ENCODE data around the gene VCAM1. TPM values are rescaled to one million over a fixed set of nuclear protein-coding genes. Genes with fewer than 3 reads are reported as not detected.

VCAM1 gene
- total and polyA plus RNA-seq, 2 of the 8 experiments (the other 6 are each of a cell fraction or from before 2014, with no cell fraction given) = 0.21 TPM; not detected in 1

DNA sequence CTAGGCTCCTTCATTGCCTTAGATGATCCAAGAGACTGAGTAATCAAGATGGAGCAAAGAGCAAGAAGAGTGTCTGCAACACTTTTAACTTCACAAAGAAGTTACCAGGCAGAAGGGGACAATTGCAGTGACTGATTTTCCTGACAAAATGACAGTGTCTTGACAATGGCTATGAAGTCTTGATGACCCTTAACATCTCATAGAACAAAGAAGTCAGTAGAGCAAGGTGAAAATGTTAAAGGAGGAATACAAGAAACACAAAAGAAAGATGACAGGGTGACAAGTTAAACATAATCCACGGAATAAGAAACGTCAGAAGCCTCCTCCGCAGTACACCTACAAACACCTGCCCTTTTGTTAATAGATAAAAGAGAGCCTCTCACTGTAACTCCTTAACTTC is 15.1 kb upstream of the VCAM1 start:
- FAIRE-seq = no peak
- CTCF ChIA-PET (ENCODE audit: partially characterized antibody) = interaction anchor here (0.6 kb wide), 1 partner anchor 530 kb away, joined by 3 read pairs; no protein-coding TSS in a partner anchor

More for the DNA sequence above, 15.1 kb upstream of the VCAM1 start:
- H4K8ac ChIP-seq (ENCODE audit: extremely low read depth, insufficient read depth, low read length) = no peak overlapping the region
- no peak overlapping the region for H2BK20ac ChIP-seq (ENCODE audit: low read length)
- H2BK12ac ChIP-seq (ENCODE audit: low read depth, low read length) = no peak overlapping the region
- H2BK5ac ChIP-seq (ENCODE audit: low read depth, low read length) = no peak overlapping the region
- no peak overlapping the region for H3K56ac ChIP-seq (replicated peaks; ENCODE audit: insufficient read length, low read depth, low read length)
- H3K36me3 ChIP-seq (ENCODE audit: control insufficient read depth in 2 of 4, insufficient read depth in 4 of 4, low read length in 3 of 4) = no peaks in the 10 kb centered on the region
- H3K4me1 ChIP-seq (replicated peaks in 1 of 4; ENCODE audit: control insufficient read depth in 3 of 4, insufficient read depth in 4 of 4, low read length in 3 of 4) = peaks cover 0 to 5% (median 0%) of the 10 kb centered on the region in 4 experiments; a peak in 1 of 7 replicates
- H4K20me1 ChIP-seq (replicated peaks in 1 of 2; ENCODE audit: control insufficient read depth in 1 of 2, insufficient read depth in 2 of 2, low read length in 2 of 2) = no peaks in the 10 kb centered on the region
- no peak overlapping the region for H3K14ac ChIP-seq (ENCODE audit: insufficient read length)
- no peaks in the 10 kb centered on the region for H3K79me1 ChIP-seq (ENCODE audit: low read depth, low read length)
- POLR2A ChIA-PET (ENCODE audit: partially characterized antibody) = no interaction called here
- H3K79me2 ChIP-seq (ENCODE audit: control insufficient read depth in 1 of 2, insufficient read depth in 2 of 2, low read length in 2 of 2) = no peaks in the 10 kb centered on the region
- 96% methylated on average over 3 of the region's 3 CpGs; no CpG with 5 or more reads in 1 of the 2 experiments for WGBS, 2 experiments (ENCODE audit: extremely low coverage in 1 of 2, insufficient coverage in 1 of 2, insufficient read length in 1 of 2, insufficient replicate concordance in 2 of 2, low coverage in 1 of 2, low lambda C conversion rate in 2 of 2, missing lambda C conversion rate in 1 of 2)
- H3K4me3 ChIP-seq (ENCODE audit: extremely low read depth in 1 of 4, insufficient read depth in 2 of 4, low read depth in 3 of 4, low read length in 4 of 4) = no peak overlapping the region
- no peak overlapping the region for H3K18ac ChIP-seq (ENCODE audit: extremely low read depth, low read length)
- no peak overlapping the region for H2BK15ac ChIP-seq (ENCODE audit: low read length)
- no peak overlapping the region for H3K4me2 ChIP-seq (ENCODE audit: insufficient read depth in 1 of 2, low read depth in 2 of 2, low read length in 2 of 2)
- no peak overlapping the region for H4K91ac ChIP-seq (replicated peaks; ENCODE audit: insufficient read length, low read length)
- H3K9me3 ChIP-seq (ENCODE audit: insufficient read depth in 2 of 2, low read depth in 1 of 2, low read length in 1 of 2) = no peaks in the 10 kb centered on the region
- TF ChIP-seq CREB1 (IDR thresholded peaks at IDR 0.05) (no peak), CBX5 (IDR thresholded peaks at IDR 0.05; ENCODE audit: low read depth, low read length) (no peak), MAFK (IDR thresholded peaks at IDR 0.05; ENCODE audit: low read depth, low read length) (no peak), CBX8 (IDR thresholded peaks at IDR 0.05; ENCODE audit: borderline replicate concordance, low read depth, low read length) (no peak), FOSL1 (IDR thresholded peaks at IDR 0.05; ENCODE audit: insufficient read depth, low read depth, low read length) (no peak), POLR2AphosphoS5 (IDR thresholded peaks at IDR 0.05; ENCODE audit: low read depth, low read length) (no peak), NANOG (IDR thresholded peaks at IDR 0.05; ENCODE audit: insufficient read depth, low read depth, low read length, poor library complexity, severe bottlenecking) (no peak), SAP30 (IDR thresholded peaks at IDR 0.05; ENCODE audit: insufficient read depth, insufficient replicate concordance, low read length) (no peak), ZNF274 (IDR thresholded peaks at IDR 0.05; ENCODE audit: borderline replicate concordance, extremely low read depth, low read length) (no peak), SUZ12 (IDR thresholded peaks at IDR 0.05; ENCODE audit: low read length) (no peak)
- no peaks in the 10 kb centered on the region for H3K23me2 ChIP-seq (ENCODE audit: low read depth, low read length)
- H2BK120ac ChIP-seq (replicated peaks; ENCODE audit: low read depth, low read length) = no peak overlapping the region
- H4K5ac ChIP-seq (ENCODE audit: insufficient read length, low read depth, low read length) = no peak overlapping the region
- H2AFZ ChIP-seq (ENCODE audit: low read length) = no peak overlapping the region
- no peak overlapping the region for H3K27ac ChIP-seq (ENCODE audit: low read depth, low read length)
- H2AK5ac ChIP-seq (ENCODE audit: low read depth, low read length) = no peak overlapping the region
- no peak overlapping the region for H3K4ac ChIP-seq (replicated peaks; ENCODE audit: insufficient read length, low read depth, low read length)
- DNase-seq (ENCODE audit: low read depth in 1 of 2, low spot score in 2 of 2) = no peak
- no peak overlapping the region for H3K23ac ChIP-seq (ENCODE audit: insufficient read length)
- H3K9ac ChIP-seq (replicated peaks in 1 of 4; ENCODE audit: extremely low read depth in 1 of 4, low read depth in 3 of 4, low read length in 3 of 4) = no peak overlapping the region
- H3K27me3 ChIP-seq (replicated peaks in 1 of 4; ENCODE audit: control insufficient read depth in 3 of 4, extremely low read depth in 1 of 4, insufficient read depth in 3 of 4, low read length in 3 of 4) = no peaks in the 10 kb centered on the region

Data from H1 (cell line).